Measurements from ENCODE around the gene PPFIA1. TPM values are rescaled to one million over a fixed set of nuclear protein-coding genes. Genes with fewer than 3 reads are reported as not detected.

Gene PPFIA1
- total RNA-seq, 2 experiments from 2014 or later: 34.6 to 53.9 TPM

- Histone ChIP-seq H3K4me2 (ENCODE audit: low read length) (no peak overlapping the region), H3K4me1 (ENCODE audit: insufficient read depth, low read length, poor library complexity, severe bottlenecking) (no peaks in the 10 kb centered on the region), H3K27ac (ENCODE audit: low read depth, low read length, poor library complexity, severe bottlenecking) (no peak overlapping the region), H3K79me2 (ENCODE audit: insufficient read depth, low read depth, low read length) (no peaks in the 10 kb centered on the region), H3K9me2 (ENCODE audit: insufficient read depth, low read length) (no peaks in the 10 kb centered on the region), H2AFZ (ENCODE audit: low read length) (no peak overlapping the region), H3K36me3 (ENCODE audit: insufficient read depth, low read length) (peaks cover 54% of the 10 kb centered on the region), H3K4me3 (ENCODE audit: low read depth, low read length, poor library complexity, severe bottlenecking) (no peak overlapping the region), H3K9me3 (ENCODE audit: low read length) (no peaks in the 10 kb centered on the region), H4K20me1 (ENCODE audit: insufficient read depth, low read length) (no peaks in the 10 kb centered on the region)
- intact Hi-C loops (cut with micrococcal nuclease; ENCODE audit: unreplicated experiment): no loop called here
- CTCF ChIA-PET (ENCODE audit: unreplicated experiment): interaction anchor here (0.8 kb wide), 1 partner anchor 12 kb away, joined by 3 read pairs; no protein-coding TSS in a partner anchor
- TF ChIP-seq CTCF (conservative IDR thresholded peaks at IDR 0.05; ENCODE audit: low read length) (no peak), EZH2phosphoT487 (IDR thresholded peaks at IDR 0.05; ENCODE audit: borderline replicate concordance, low read depth, low read length) (no peak)
- BruUV-seq (replicated peaks): no TSS peak
- DNase-seq (ENCODE audit: low spot score): no peak
- POLR2A ChIA-PET: no interaction called here
These were observed 77.7 kb downstream of the PPFIA1 start for GRCh38 chr11:70348191-70348590.

GRCh38 chr11:70348608-70349007 lies 78.1 kb downstream of the PPFIA1 start:
- Histone ChIP-seq H3K9me2 (ENCODE audit: insufficient read depth, low read length) (no peaks in the 10 kb centered on the region), H3K36me3 (ENCODE audit: insufficient read depth, low read length) (peaks cover 51% of the 10 kb centered on the region), H3K79me2 (ENCODE audit: insufficient read depth, low read depth, low read length) (no peaks in the 10 kb centered on the region), H2AFZ (ENCODE audit: low read length) (no peak overlapping the region), H3K4me3 (ENCODE audit: low read depth, low read length, poor library complexity, severe bottlenecking) (no peak overlapping the region), H3K9me3 (ENCODE audit: low read length) (no peaks in the 10 kb centered on the region), H3K4me1 (ENCODE audit: insufficient read depth, low read length, poor library complexity, severe bottlenecking) (no peaks in the 10 kb centered on the region), H3K27ac (ENCODE audit: low read depth, low read length, poor library complexity, severe bottlenecking) (no peak overlapping the region), H3K4me2 (ENCODE audit: low read length) (no peak overlapping the region), H4K20me1 (ENCODE audit: insufficient read depth, low read length) (no peaks in the 10 kb centered on the region)
- no TSS peak for BruUV-seq (replicated peaks)
- ChIA-PET POLR2A (no interaction called here), CTCF (ENCODE audit: unreplicated experiment) (no interaction called here)
- TF ChIP-seq EZH2phosphoT487 (IDR thresholded peaks at IDR 0.05; ENCODE audit: borderline replicate concordance, low read depth, low read length) (no peak), CTCF (conservative IDR thresholded peaks at IDR 0.05; ENCODE audit: low read length) (no peak)
- DNase-seq (ENCODE audit: low spot score): no peak
- intact Hi-C loops (cut with micrococcal nuclease; ENCODE audit: unreplicated experiment): no loop called here

GRCh38 chr11:70351646-70352045 lies 81.2 kb downstream of the PPFIA1 start:
- H3K79me2 ChIP-seq (ENCODE audit: insufficient read depth, low read depth, low read length): no peaks in the 10 kb centered on the region
- no peaks in the 10 kb centered on the region for H3K4me1 ChIP-seq (ENCODE audit: insufficient read depth, low read length, poor library complexity, severe bottlenecking)
- no peaks in the 10 kb centered on the region for H3K9me2 ChIP-seq (ENCODE audit: insufficient read depth, low read length)
- ChIA-PET CTCF (ENCODE audit: unreplicated experiment) (no interaction called here), POLR2A (no interaction called here)
- no peaks in the 10 kb centered on the region for H3K9me3 ChIP-seq (ENCODE audit: low read length)
- no peak overlapping the region for H3K4me2 ChIP-seq (ENCODE audit: low read length)
- peaks cover 59% of the 10 kb centered on the region for H3K36me3 ChIP-seq (ENCODE audit: insufficient read depth, low read length)
- intact Hi-C loops (cut with micrococcal nuclease; ENCODE audit: unreplicated experiment): no loop called here
- H2AFZ ChIP-seq (ENCODE audit: low read length): no peak overlapping the region
- no peak for TF ChIP-seq CTCF (conservative IDR thresholded peaks at IDR 0.05; ENCODE audit: low read length)
- TF ChIP-seq EZH2phosphoT487 (IDR thresholded peaks at IDR 0.05; ENCODE audit: borderline replicate concordance, low read depth, low read length): no peak
- H3K4me3 ChIP-seq (ENCODE audit: low read depth, low read length, poor library complexity, severe bottlenecking): no peak overlapping the region
- no peak overlapping the region for H3K27ac ChIP-seq (ENCODE audit: low read depth, low read length, poor library complexity, severe bottlenecking)
- no peaks in the 10 kb centered on the region for H4K20me1 ChIP-seq (ENCODE audit: insufficient read depth, low read length)
- no TSS peak for BruUV-seq (replicated peaks)
- no peak for DNase-seq (ENCODE audit: low spot score)
